DND-41 (cell line): Measurements from ENCODE around the gene CCND1.

Experiments
- ATAC-seq: fragments of 200-7000 bp; cut with Tn5 transposase; 3 replicates; pipeline ENCODE4 v1.9.1; 2021; ENCODE audit warnings: low read depth; ENCODE audit not compliant: insufficient read depth
- DNase-seq: peaks from one replicate; pipeline ENCODE4 v3.0.0-alpha.2; 2020
- H2AFZ ChIP-seq: 2 replicates; pipeline ENCODE4 v1.6.0; 2012; ENCODE audit warnings: low read depth, low read length
- H3K27ac ChIP-seq: 2 replicates; pipeline ENCODE4 v1.5.1; 2012; ENCODE audit warnings: low read length, inconsistent platforms
- H3K27me3 ChIP-seq: fragments of 200-600 bp; sonication (generic); 2 replicates; pipeline ENCODE4 v1.6.0; 2012; ENCODE audit warnings: low read length, mild to moderate bottlenecking, inconsistent platforms; ENCODE audit not compliant: insufficient read depth, poor library complexity
- H3K36me3 ChIP-seq: 2 replicates; pipeline ENCODE4 v1.5.1; 2012; ENCODE audit warnings: low read length, inconsistent platforms; ENCODE audit not compliant: insufficient read depth
- H3K4me1 ChIP-seq: 2 replicates; pipeline ENCODE4 v1.5.1; 2012; ENCODE audit warnings: mild to moderate bottlenecking, low read length; ENCODE audit not compliant: insufficient read depth
- H3K4me2 ChIP-seq: 2 replicates; pipeline ENCODE4 v1.6.0; 2012; ENCODE audit warnings: mild to moderate bottlenecking, moderate library complexity, low read length, inconsistent platforms; ENCODE audit not compliant: insufficient read depth
- H3K4me3 ChIP-seq, 2 experiments: fragments of 200-600 bp in 1 of 2; shearing (Covaris generic) in 1 of 2; 2 replicates each; pipeline ENCODE4 v1.5.1; 2012 to 2016; ENCODE audit warnings: inconsistent platforms in 2 of 2, low read length in 2 of 2, mild to moderate bottlenecking in 2 of 2, low read depth in 1 of 2, moderate library complexity in 1 of 2
- H3K79me2 ChIP-seq: 2 replicates; pipeline ENCODE4 v1.6.0; 2012; ENCODE audit warnings: low read length, inconsistent platforms; ENCODE audit not compliant: insufficient read depth
- H3K9ac ChIP-seq: 2 replicates; pipeline ENCODE4 v1.6.0; 2012; ENCODE audit warnings: low read depth, mild to moderate bottlenecking, inconsistent platforms, low read length, moderate library complexity
- H3K9me3 ChIP-seq: 2 replicates; pipeline ENCODE4 v1.5.1; 2012; ENCODE audit warnings: low read length, moderate library complexity, mild to moderate bottlenecking, inconsistent platforms; ENCODE audit not compliant: insufficient read depth, severe bottlenecking
- H4K20me1 ChIP-seq: 2 replicates; pipeline ENCODE4 v1.6.0; 2012; ENCODE audit warnings: low read length; ENCODE audit not compliant: insufficient read depth
- EZH2 ChIP-seq: IDR thresholded peaks from 3 replicates; pipeline ENCODE4 v1.6.1; 2012; ENCODE audit warnings: borderline replicate concordance, low read depth, mild to moderate bottlenecking, moderate library complexity, low read length, inconsistent platforms; ENCODE audit not compliant: severe bottlenecking
- TF ChIP-seq, protein P1 (sequence below): IDR thresholded peaks from 2 replicates; pipeline ENCODE4 v1.5.1; 2012; ENCODE audit warnings: borderline replicate concordance, low read length, moderate library complexity, mild to moderate bottlenecking; ENCODE audit not compliant: poor library complexity, severe bottlenecking; ENCODE audit errors: extremely low read depth

CCND1 gene

DNA sequence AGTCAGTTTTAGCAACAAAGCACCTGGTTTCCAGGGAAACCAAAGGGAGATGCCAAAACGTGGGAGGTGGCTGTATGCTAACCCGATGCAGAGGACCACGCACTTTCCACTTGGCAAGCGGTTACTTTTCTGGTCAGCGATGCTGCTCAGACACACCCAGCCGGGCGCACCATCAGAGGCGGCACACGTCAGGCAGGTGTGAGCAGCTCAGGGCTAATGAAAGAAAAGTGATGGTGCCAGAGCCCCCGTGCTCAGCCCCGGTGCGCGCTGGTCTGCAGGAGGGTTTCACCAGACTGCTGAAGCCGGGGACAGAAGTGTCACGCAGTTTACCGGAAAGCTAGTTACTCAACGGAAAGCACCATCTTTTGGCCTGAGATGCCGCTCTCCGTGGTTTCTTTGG, 28.5 kb downstream of the CCND1 start:
- Histone ChIP-seq H3K4me3 (no peak overlapping the region), H3K4me2 (no peak overlapping the region), H3K79me2 (peaks cover 24% of the 10 kb centered on the region), H3K9me3 (no peaks in the 10 kb centered on the region), H4K20me1 (peaks cover 24% of the 10 kb centered on the region), H2AFZ (no peak overlapping the region), H3K9ac (no peak overlapping the region), H3K27ac (no peak overlapping the region), H3K36me3 (peaks cover 70% of the 10 kb centered on the region), H3K27me3 (no peaks in the 10 kb centered on the region), H3K4me1 (peaks cover 26% of the 10 kb centered on the region)
- DNase-seq, result no peak
- TF ChIP-seq EZH2, result no peak
- TF ChIP-seq, protein P1, sequence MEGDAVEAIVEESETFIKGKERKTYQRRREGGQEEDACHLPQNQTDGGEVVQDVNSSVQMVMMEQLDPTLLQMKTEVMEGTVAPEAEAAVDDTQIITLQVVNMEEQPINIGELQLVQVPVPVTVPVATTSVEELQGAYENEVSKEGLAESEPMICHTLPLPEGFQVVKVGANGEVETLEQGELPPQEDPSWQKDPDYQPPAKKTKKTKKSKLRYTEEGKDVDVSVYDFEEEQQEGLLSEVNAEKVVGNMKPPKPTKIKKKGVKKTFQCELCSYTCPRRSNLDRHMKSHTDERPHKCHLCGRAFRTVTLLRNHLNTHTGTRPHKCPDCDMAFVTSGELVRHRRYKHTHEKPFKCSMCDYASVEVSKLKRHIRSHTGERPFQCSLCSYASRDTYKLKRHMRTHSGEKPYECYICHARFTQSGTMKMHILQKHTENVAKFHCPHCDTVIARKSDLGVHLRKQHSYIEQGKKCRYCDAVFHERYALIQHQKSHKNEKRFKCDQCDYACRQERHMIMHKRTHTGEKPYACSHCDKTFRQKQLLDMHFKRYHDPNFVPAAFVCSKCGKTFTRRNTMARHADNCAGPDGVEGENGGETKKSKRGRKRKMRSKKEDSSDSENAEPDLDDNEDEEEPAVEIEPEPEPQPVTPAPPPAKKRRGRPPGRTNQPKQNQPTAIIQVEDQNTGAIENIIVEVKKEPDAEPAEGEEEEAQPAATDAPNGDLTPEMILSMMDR, result no peak
- ATAC-seq, result no peak

DNA sequence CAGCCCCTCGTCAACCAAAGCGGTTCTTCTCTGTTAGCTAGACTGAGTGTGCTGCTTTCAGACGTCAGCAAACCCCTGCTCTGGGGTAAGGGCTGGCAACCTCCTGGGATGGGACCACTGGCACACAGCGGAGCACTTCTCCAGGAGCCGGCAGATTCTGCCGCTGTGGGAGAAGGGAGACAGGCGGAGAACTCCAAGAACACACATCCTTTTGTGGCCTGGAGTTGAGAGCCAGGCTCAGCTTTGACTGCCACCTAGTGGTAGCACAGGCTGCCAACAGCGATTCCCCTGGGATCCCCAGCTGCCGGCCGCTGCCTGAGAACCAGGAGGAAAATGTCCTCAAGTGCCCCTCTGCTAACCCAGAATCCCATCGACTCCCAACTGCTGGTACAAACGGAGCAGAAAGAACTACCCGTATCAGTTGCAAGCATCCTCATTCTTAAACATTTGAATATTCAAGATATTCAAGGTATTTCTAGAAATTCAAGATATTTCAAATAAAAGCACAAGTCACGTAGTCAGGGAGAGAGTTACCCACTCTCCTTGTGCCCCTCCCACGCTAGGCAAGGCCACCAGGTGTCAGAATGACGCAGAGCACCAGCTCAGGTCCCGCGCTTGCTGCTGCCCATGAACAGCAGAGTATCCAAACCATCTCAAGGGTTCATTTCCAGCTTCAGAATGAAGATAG, 29.3 kb downstream of the CCND1 start:
- no peak overlapping the region for H3K9ac ChIP-seq
- H2AFZ ChIP-seq, result no peak overlapping the region
- TF ChIP-seq, protein P1, result peak; percentile 88
- no peak for TF ChIP-seq EZH2
- H3K4me2 ChIP-seq, result no peak overlapping the region
- H3K27me3 ChIP-seq, result no peaks in the 10 kb centered on the region
- ATAC-seq (peak; percentile 53), DNase-seq (peak; percentile 66)
- H3K36me3 ChIP-seq, result peaks cover 61% of the 10 kb centered on the region
- no peak overlapping the region for H3K27ac ChIP-seq
- H3K4me3 ChIP-seq, result no peak overlapping the region
- peaks cover 27% of the 10 kb centered on the region for H3K4me1 ChIP-seq
- no peaks in the 10 kb centered on the region for H3K9me3 ChIP-seq
- peaks cover 30% of the 10 kb centered on the region for H4K20me1 ChIP-seq
- peaks cover 31% of the 10 kb centered on the region for H3K79me2 ChIP-seq

DNA sequence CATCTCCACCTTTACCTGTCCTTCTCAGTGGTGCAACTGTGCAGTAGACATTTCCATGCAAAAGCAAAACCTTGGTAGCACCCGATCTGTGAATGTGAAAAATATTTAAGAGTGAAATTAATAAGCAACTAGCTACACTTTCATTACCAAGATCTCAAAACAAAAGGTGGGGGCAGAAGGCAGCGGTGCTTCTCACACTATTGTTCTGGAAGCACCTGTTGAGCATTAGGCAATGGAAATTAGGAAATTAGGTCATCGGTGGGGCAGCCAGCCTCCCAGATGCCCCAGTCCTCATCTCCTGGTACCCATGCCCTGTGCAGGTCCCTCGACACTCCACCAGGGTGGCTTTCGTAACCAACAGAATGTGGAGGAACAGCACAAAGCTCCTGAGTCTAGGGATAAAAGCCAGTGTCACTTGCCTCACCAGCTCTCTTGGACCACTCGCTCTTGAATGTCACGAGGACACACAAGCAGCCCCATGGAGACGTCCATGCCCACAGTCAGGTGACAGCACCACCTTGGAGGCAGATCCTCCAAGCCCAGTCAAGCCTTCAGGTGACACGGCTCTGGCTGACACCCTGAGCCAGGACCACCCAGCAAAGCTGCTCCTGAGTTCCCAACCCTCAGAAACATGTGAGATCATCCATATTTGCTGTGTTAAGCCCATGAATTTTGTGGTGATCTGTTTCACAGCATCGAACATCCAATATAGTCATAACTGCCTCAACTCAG, 30.9 kb downstream of the CCND1 start:
- H3K27ac ChIP-seq, result no peak overlapping the region
- DNase-seq (no peak), ATAC-seq (no peak)
- H3K79me2 ChIP-seq, result peaks cover 31% of the 10 kb centered on the region
- peaks cover 51% of the 10 kb centered on the region for H3K36me3 ChIP-seq
- peaks cover 34% of the 10 kb centered on the region for H3K4me1 ChIP-seq
- H3K9ac ChIP-seq, result no peak overlapping the region
- no peaks in the 10 kb centered on the region for H3K27me3 ChIP-seq
- TF ChIP-seq, protein P1, result no peak
- TF ChIP-seq EZH2, result no peak
- no peak overlapping the region for H3K4me3 ChIP-seq
- H3K9me3 ChIP-seq, result no peaks in the 10 kb centered on the region
- H2AFZ ChIP-seq, result no peak overlapping the region
- H4K20me1 ChIP-seq, result peaks cover 27% of the 10 kb centered on the region
- H3K4me2 ChIP-seq, result no peak overlapping the region
